ENCODE results near the gene FMNL2.

- TF ChIP-seq, protein P1, sequence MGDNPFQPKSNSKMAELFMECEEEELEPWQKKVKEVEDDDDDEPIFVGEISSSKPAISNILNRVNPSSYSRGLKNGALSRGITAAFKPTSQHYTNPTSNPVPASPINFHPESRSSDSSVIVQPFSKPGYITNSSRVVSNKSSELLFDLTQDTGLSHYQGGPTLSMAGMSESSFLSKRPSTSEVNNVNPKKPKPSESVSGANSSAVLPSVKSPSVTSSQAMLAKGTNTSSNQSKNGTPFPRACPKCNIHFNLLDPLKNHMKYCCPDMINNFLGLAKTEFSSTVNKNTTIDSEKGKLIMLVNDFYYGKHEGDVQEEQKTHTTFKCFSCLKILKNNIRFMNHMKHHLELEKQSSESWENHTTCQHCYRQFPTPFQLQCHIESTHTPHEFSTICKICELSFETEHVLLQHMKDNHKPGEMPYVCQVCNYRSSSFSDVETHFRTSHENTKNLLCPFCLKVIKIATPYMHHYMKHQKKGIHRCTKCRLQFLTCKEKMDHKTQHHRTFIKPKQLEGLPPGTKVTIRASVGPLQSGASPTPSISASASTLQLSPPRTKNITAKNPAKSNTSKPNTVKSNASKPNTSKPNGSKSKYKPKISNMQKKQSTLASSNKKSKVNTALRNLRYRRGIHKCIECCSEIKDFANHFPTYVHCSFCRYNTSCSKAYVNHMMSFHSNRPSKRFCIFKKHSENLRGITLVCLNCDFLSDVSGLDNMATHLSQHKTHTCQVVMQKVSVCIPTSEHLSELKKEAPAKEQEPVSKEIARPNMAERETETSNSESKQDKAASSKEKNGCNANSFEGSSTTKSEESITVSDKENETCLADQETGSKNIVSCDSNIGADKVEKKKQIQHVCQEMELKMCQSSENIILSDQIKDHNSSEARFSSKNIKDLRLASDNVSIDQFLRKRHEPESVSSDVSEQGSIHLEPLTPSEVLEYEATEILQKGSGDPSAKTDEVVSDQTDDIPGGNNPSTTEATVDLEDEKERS (tag by site-specific recombination; IDR thresholded peaks at IDR 0.05), result no peak
- TF ChIP-seq, protein P2, sequence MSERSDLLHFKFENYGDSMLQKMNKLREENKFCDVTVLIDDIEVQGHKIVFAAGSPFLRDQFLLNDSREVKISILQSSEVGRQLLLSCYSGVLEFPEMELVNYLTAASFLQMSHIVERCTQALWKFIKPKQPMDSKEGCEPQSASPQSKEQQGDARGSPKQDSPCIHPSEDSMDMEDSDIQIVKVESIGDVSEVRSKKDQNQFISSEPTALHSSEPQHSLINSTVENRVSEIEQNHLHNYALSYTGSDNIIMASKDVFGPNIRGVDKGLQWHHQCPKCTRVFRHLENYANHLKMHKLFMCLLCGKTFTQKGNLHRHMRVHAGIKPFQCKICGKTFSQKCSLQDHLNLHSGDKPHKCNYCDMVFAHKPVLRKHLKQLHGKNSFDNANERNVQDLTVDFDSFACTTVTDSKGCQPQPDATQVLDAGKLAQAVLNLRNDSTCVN (tag by site-specific recombination; optimal IDR thresholded peaks at IDR 0.05), result no peak
- TF ChIP-seq, protein P3, sequence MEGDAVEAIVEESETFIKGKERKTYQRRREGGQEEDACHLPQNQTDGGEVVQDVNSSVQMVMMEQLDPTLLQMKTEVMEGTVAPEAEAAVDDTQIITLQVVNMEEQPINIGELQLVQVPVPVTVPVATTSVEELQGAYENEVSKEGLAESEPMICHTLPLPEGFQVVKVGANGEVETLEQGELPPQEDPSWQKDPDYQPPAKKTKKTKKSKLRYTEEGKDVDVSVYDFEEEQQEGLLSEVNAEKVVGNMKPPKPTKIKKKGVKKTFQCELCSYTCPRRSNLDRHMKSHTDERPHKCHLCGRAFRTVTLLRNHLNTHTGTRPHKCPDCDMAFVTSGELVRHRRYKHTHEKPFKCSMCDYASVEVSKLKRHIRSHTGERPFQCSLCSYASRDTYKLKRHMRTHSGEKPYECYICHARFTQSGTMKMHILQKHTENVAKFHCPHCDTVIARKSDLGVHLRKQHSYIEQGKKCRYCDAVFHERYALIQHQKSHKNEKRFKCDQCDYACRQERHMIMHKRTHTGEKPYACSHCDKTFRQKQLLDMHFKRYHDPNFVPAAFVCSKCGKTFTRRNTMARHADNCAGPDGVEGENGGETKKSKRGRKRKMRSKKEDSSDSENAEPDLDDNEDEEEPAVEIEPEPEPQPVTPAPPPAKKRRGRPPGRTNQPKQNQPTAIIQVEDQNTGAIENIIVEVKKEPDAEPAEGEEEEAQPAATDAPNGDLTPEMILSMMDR (tag by site-specific recombination; IDR thresholded peaks at IDR 0.05), result no peak
- TF ChIP-seq GLIS1 (tag by site-specific recombination; IDR thresholded peaks at IDR 0.05), result no peak
- TF ChIP-seq ZNF341 (tag by site-specific recombination; IDR thresholded peaks at IDR 0.05; ENCODE audit: low read depth), result no peak
- TF ChIP-seq ZNF2 (tag by site-specific recombination; IDR thresholded peaks at IDR 0.05), result no peak
- TF ChIP-seq ZNF239 (tag by site-specific recombination; IDR thresholded peaks at IDR 0.05), result no peak
- no peak for TF ChIP-seq ZBTB1 (tag by site-specific recombination; IDR thresholded peaks at IDR 0.05)
- TF ChIP-seq, protein P4, sequence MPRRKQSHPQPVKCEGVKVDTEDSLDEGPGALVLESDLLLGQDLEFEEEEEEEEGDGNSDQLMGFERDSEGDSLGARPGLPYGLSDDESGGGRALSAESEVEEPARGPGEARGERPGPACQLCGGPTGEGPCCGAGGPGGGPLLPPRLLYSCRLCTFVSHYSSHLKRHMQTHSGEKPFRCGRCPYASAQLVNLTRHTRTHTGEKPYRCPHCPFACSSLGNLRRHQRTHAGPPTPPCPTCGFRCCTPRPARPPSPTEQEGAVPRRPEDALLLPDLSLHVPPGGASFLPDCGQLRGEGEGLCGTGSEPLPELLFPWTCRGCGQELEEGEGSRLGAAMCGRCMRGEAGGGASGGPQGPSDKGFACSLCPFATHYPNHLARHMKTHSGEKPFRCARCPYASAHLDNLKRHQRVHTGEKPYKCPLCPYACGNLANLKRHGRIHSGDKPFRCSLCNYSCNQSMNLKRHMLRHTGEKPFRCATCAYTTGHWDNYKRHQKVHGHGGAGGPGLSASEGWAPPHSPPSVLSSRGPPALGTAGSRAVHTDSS (tag by site-specific recombination; IDR thresholded peaks at IDR 0.05), result no peak
- TF ChIP-seq ZNF510 (tag by site-specific recombination; IDR thresholded peaks at IDR 0.05; ENCODE audit: insufficient replicate concordance), result no peak
- TF ChIP-seq, protein P5, sequence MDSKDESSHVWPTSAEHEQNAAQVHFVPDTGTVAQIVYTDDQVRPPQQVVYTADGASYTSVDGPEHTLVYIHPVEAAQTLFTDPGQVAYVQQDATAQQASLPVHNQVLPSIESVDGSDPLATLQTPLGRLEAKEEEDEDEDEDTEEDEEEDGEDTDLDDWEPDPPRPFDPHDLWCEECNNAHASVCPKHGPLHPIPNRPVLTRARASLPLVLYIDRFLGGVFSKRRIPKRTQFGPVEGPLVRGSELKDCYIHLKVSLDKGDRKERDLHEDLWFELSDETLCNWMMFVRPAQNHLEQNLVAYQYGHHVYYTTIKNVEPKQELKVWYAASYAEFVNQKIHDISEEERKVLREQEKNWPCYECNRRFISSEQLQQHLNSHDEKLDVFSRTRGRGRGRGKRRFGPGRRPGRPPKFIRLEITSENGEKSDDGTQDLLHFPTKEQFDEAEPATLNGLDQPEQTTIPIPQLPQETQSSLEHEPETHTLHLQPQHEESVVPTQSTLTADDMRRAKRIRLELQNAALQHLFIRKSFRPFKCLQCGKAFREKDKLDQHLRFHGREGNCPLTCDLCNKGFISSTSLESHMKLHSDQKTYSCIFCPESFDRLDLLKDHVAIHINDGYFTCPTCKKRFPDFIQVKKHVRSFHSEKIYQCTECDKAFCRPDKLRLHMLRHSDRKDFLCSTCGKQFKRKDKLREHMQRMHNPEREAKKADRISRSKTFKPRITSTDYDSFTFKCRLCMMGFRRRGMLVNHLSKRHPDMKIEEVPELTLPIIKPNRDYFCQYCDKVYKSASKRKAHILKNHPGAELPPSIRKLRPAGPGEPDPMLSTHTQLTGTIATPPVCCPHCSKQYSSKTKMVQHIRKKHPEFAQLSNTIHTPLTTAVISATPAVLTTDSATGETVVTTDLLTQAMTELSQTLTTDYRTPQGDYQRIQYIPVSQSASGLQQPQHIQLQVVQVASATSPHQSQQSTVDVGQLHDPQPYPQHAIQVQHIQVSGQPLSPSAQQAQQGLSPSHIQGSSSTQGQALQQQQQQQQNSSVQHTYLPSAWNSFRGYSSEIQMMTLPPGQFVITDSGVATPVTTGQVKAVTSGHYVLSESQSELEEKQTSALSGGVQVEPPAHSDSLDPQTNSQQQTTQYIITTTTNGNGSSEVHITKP (tag by site-specific recombination; IDR thresholded peaks at IDR 0.05), result no peak
- TF ChIP-seq, protein P6, sequence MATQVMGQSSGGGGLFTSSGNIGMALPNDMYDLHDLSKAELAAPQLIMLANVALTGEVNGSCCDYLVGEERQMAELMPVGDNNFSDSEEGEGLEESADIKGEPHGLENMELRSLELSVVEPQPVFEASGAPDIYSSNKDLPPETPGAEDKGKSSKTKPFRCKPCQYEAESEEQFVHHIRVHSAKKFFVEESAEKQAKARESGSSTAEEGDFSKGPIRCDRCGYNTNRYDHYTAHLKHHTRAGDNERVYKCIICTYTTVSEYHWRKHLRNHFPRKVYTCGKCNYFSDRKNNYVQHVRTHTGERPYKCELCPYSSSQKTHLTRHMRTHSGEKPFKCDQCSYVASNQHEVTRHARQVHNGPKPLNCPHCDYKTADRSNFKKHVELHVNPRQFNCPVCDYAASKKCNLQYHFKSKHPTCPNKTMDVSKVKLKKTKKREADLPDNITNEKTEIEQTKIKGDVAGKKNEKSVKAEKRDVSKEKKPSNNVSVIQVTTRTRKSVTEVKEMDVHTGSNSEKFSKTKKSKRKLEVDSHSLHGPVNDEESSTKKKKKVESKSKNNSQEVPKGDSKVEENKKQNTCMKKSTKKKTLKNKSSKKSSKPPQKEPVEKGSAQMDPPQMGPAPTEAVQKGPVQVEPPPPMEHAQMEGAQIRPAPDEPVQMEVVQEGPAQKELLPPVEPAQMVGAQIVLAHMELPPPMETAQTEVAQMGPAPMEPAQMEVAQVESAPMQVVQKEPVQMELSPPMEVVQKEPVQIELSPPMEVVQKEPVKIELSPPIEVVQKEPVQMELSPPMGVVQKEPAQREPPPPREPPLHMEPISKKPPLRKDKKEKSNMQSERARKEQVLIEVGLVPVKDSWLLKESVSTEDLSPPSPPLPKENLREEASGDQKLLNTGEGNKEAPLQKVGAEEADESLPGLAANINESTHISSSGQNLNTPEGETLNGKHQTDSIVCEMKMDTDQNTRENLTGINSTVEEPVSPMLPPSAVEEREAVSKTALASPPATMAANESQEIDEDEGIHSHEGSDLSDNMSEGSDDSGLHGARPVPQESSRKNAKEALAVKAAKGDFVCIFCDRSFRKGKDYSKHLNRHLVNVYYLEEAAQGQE (tag by site-specific recombination; IDR thresholded peaks at IDR 0.05), result no peak
- TF ChIP-seq ATF2 (tag by site-specific recombination; IDR thresholded peaks at IDR 0.05; ENCODE audit: low read depth), result no peak
Measured at GRCh38 chr2:152622219-152622618, 287.2 kb downstream of the FMNL2 start.

Measured in HEK293 (cell line).